Left ventricle myocardium inferior (tissue), 1 donor: Measurements from ENCODE around the gene COASY. TPM values are rescaled to one million over a fixed set of nuclear protein-coding genes. Genes with fewer than 3 reads are reported as not detected.
"Not testable (repeated sequence)": the region's sequence is repeated elsewhere in the genome, so short reads cannot be mapped to it uniquely, and the experiment has no call there.

Experiments used
- DNase-seq: peaks from one replicate; pipeline ENCODE4 v3.0.0-alpha.2; 2020
- H3K27ac ChIP-seq: fragments of 200-600 bp; replicated peaks from 2 replicates; pipeline ENCODE4 v1.8.0; 2021
- H3K27me3 ChIP-seq: fragments of 200-600 bp; 2 replicates; pipeline ENCODE4 v1.8.0; 2021; ENCODE audit warnings: low read depth
- H3K36me3 ChIP-seq: fragments of 200-600 bp; 2 replicates; pipeline ENCODE4 v1.8.0; 2021
- H3K4me1 ChIP-seq: fragments of 200-600 bp; 2 replicates; pipeline ENCODE4 v1.8.0; 2021
- H3K4me3 ChIP-seq: fragments of 200-600 bp; 2 replicates; pipeline ENCODE4 v1.8.0; 2021; ENCODE audit warnings: mild to moderate bottlenecking, moderate library complexity
- H3K9me3 ChIP-seq: fragments of 200-600 bp; replicated peaks from 2 replicates; pipeline ENCODE4 v1.8.0; 2021
- CTCF ChIP-seq: fragments of 200-600 bp; IDR thresholded peaks from 2 replicates; pipeline ENCODE4 v1.8.0; 2021; ENCODE audit warnings: antibody characterized with exemption, mild to moderate bottlenecking, borderline replicate concordance
- intact Hi-C: fragments of 100-400 bp; cut with micrococcal nuclease; formaldehyde crosslinking; loops from one replicate; pipeline ENCODE4 v1.11.0; 2022
- total RNA-seq: library from RNA; stranded (reverse); fragmentation: NEBNext Ultra II Directional; extraction: Animal tissue kit (Norgen Biotek cat#: 25700); gene quantifications from one replicate; pipeline ENCODE4 v1.2.1, GENCODE V29; 2021
- donor health status: DM: no; HTN: yes; CAD: no; lungs with severe emphysema.

The COASY gene
- total RNA-seq, 1 donor from 2014 or later = 48.8 TPM

- no peaks in the 10 kb centered on the region for H3K27me3 ChIP-seq
- intact Hi-C loops = no loop called here
- peak; percentile 88 for DNase-seq
- H3K4me1 ChIP-seq = peaks cover 38% of the 10 kb centered on the region
- H3K36me3 ChIP-seq = peaks cover 30% of the 10 kb centered on the region
- TF ChIP-seq CTCF = no peak
- peak overlapping the region; percentile 97 for H3K27ac ChIP-seq
- H3K9me3 ChIP-seq = no peaks in the 10 kb centered on the region
- H3K4me3 ChIP-seq = peak overlapping the region; percentile 79
Measured at GRCh38 chr17:42536372-42537155, 25.4 kb upstream of the COASY start.

- no peak for DNase-seq
- H3K27ac ChIP-seq = peak overlapping the region; percentile 97
- peak overlapping the region; percentile 79 for H3K4me3 ChIP-seq
- H3K36me3 ChIP-seq = peaks cover 37% of the 10 kb centered on the region
- H3K4me1 ChIP-seq = peaks cover 34% of the 10 kb centered on the region
- intact Hi-C loops = no loop called here
- H3K9me3 ChIP-seq = no peaks in the 10 kb centered on the region
- TF ChIP-seq CTCF = no peak
- no peaks in the 10 kb centered on the region for H3K27me3 ChIP-seq
Measured at GRCh38 chr17:42537156-42537805, 24.7 kb upstream of the COASY start.

GRCh38 chr17:42537826-42538451, 24.0 kb upstream of the COASY start:
- H3K27ac ChIP-seq = no peak overlapping the region

GRCh38 chr17:42538482-42538881, 23.5 kb upstream of the COASY start:
- TF ChIP-seq CTCF = no peak
- Histone ChIP-seq H3K4me1 (peaks cover 28% of the 10 kb centered on the region), H3K9me3 (no peaks in the 10 kb centered on the region), H3K27me3 (no peaks in the 10 kb centered on the region), H3K4me3 (no peak overlapping the region), H3K36me3 (peaks cover 49% of the 10 kb centered on the region), H3K27ac (no peak overlapping the region)
- intact Hi-C loops = no loop called here
- DNase-seq = no peak

More at GRCh38 chr17:42537826-42538451, 24.0 kb upstream of the COASY start:
- no peaks in the 10 kb centered on the region for H3K9me3 ChIP-seq
- DNase-seq = no peak
- peaks cover 28% of the 10 kb centered on the region for H3K4me1 ChIP-seq
- intact Hi-C loops = no loop called here
- no peak for TF ChIP-seq CTCF
- H3K4me3 ChIP-seq = no peak overlapping the region
- no peaks in the 10 kb centered on the region for H3K27me3 ChIP-seq
- H3K36me3 ChIP-seq = peaks cover 44% of the 10 kb centered on the region

GRCh38 chr17:42540558-42540957, 21.4 kb upstream of the COASY start:
- H3K36me3 ChIP-seq = peaks cover 59% of the 10 kb centered on the region
- DNase-seq, H3K27me3 ChIP-seq, H3K9me3 ChIP-seq, H3K27ac ChIP-seq, intact Hi-C loops, H3K4me3 ChIP-seq: not testable (repeated sequence)
- H3K4me1 ChIP-seq = peaks cover 16% of the 10 kb centered on the region
